ENCODE measurements around the gene MYH2. TPM values are rescaled to one million over a fixed set of nuclear protein-coding genes. Genes with fewer than 3 reads are reported as not detected.

Gene MYH2
- polyA plus RNA-seq, 3 donors = not detected

GRCh38 chr17:10558049-10558448 lies 8.6 kb upstream of the MYH2 start:
- H3K27ac Mint-ChIP-seq = no peak overlapping the region
- no peak for TF ChIP-seq CTCF (IDR thresholded peaks at IDR 0.05)
- 86% methylated on average over 3 of the region's 6 CpGs for WGBS (ENCODE audit: insufficient coverage)

GRCh38 chr17:10557422-10557821 lies 8.0 kb upstream of the MYH2 start:
- no peaks in the 10 kb centered on the region for H3K9me3 ChIP-seq (replicated peaks in 1 of 2; ENCODE audit: control insufficient read depth in 1 of 2, insufficient read depth in 1 of 2, low read length in 2 of 2)
- no peak overlapping the region for H3K27ac ChIP-seq (ENCODE audit: low read depth in 1 of 2, low read length in 2 of 2)
- H3K4me3 Mint-ChIP-seq = no peak overlapping the region
- no peaks in the 10 kb centered on the region for H3K36me3 ChIP-seq (replicated peaks in 1 of 2; ENCODE audit: control insufficient read depth in 1 of 2, insufficient read depth in 2 of 2, low read length in 2 of 2)
- no peak overlapping the region for H3K27ac Mint-ChIP-seq
- no peaks in the 10 kb centered on the region for H3K79me2 ChIP-seq (ENCODE audit: insufficient read depth, low read length)
- H3K27me3 ChIP-seq (ENCODE audit: control insufficient read depth in 2 of 2, insufficient read depth in 2 of 2, low read length in 2 of 2) = no peaks in the 10 kb centered on the region
- no peak overlapping the region for H3K4me3 ChIP-seq (replicated peaks in 1 of 3; ENCODE audit: low read depth in 2 of 3, low read length in 3 of 3)
- peaks cover 3 to 6% (median 4%) of the 10 kb centered on the region in 3 donors for H3K27me3 Mint-ChIP-seq (ENCODE audit: low read depth in 3 of 3)
- DNase-seq = no peak
- no peak overlapping the region for H2AFZ ChIP-seq (ENCODE audit: insufficient read depth, low read depth, low read length, poor library complexity, severe bottlenecking)
- intact Hi-C loops (cut with micrococcal nuclease) = no loop called here
- WGBS (ENCODE audit: insufficient coverage) = 82% methylated on average over 1 of the region's 1 CpG
- no peaks in the 10 kb centered on the region for H4K20me1 ChIP-seq (ENCODE audit: insufficient read depth, low read length)
- peaks cover 0 to 2% (median 0%) of the 10 kb centered on the region in 7 donors for H3K9me3 Mint-ChIP-seq
- no peak for TF ChIP-seq CTCF (IDR thresholded peaks at IDR 0.05)
- H3K4me1 ChIP-seq (ENCODE audit: control insufficient read depth in 1 of 2, insufficient read depth in 2 of 2, low read length in 2 of 2) = no peaks in the 10 kb centered on the region
- no peaks in the 10 kb centered on the region for H3K36me3 Mint-ChIP-seq
- H3K4me1 Mint-ChIP-seq = no peaks in the 10 kb centered on the region
- H3K9ac ChIP-seq (ENCODE audit: insufficient read depth, low read length, poor library complexity, severe bottlenecking) = no peak overlapping the region
- H3K4me2 ChIP-seq (replicated peaks; ENCODE audit: extremely low read depth, low read length, poor library complexity, severe bottlenecking) = no peak overlapping the region

More at GRCh38 chr17:10558049-10558448, 8.6 kb upstream of the MYH2 start:
- intact Hi-C loops (cut with micrococcal nuclease) = no loop called here
- H3K79me2 ChIP-seq (ENCODE audit: insufficient read depth, low read length) = no peaks in the 10 kb centered on the region
- no peaks in the 10 kb centered on the region for H3K27me3 ChIP-seq (ENCODE audit: control insufficient read depth in 2 of 2, insufficient read depth in 2 of 2, low read length in 2 of 2)
- H4K20me1 ChIP-seq (ENCODE audit: insufficient read depth, low read length) = no peaks in the 10 kb centered on the region
- no peaks in the 10 kb centered on the region for H3K9me3 ChIP-seq (replicated peaks in 1 of 2; ENCODE audit: control insufficient read depth in 1 of 2, insufficient read depth in 1 of 2, low read length in 2 of 2)
- no peaks in the 10 kb centered on the region for H3K36me3 ChIP-seq (replicated peaks in 1 of 2; ENCODE audit: control insufficient read depth in 1 of 2, insufficient read depth in 2 of 2, low read length in 2 of 2)
- H3K27me3 Mint-ChIP-seq (ENCODE audit: low read depth in 3 of 3) = peaks cover 2 to 6% (median 4%) of the 10 kb centered on the region in 3 donors
- no peak overlapping the region for H3K9ac ChIP-seq (ENCODE audit: insufficient read depth, low read length, poor library complexity, severe bottlenecking)
- peaks cover 0 to 2% (median 0%) of the 10 kb centered on the region in 7 donors for H3K9me3 Mint-ChIP-seq
- H3K4me3 Mint-ChIP-seq = no peak overlapping the region
- no peaks in the 10 kb centered on the region for H3K4me1 Mint-ChIP-seq
- DNase-seq = no peak
- no peak overlapping the region for H3K4me3 ChIP-seq (replicated peaks in 1 of 3; ENCODE audit: low read depth in 2 of 3, low read length in 3 of 3)
- no peak overlapping the region for H2AFZ ChIP-seq (ENCODE audit: insufficient read depth, low read depth, low read length, poor library complexity, severe bottlenecking)
- no peak overlapping the region for H3K27ac ChIP-seq (ENCODE audit: low read depth in 1 of 2, low read length in 2 of 2)
- H3K4me2 ChIP-seq (replicated peaks; ENCODE audit: extremely low read depth, low read length, poor library complexity, severe bottlenecking) = no peak overlapping the region
- H3K4me1 ChIP-seq (ENCODE audit: control insufficient read depth in 1 of 2, insufficient read depth in 2 of 2, low read length in 2 of 2) = no peaks in the 10 kb centered on the region
- no peaks in the 10 kb centered on the region for H3K36me3 Mint-ChIP-seq
